ENCODE data around the gene LETMD1. TPM values are rescaled to one million over a fixed set of nuclear protein-coding genes. Genes with fewer than 3 reads are reported as not detected.
A peak's percentile ranks its signal among the peaks of the same experiment; 100 is the strongest.

LETMD1 gene
- total and polyA plus RNA-seq, 2 experiments from 2014 or later, result 16.3 to 29.8 TPM

DNA sequence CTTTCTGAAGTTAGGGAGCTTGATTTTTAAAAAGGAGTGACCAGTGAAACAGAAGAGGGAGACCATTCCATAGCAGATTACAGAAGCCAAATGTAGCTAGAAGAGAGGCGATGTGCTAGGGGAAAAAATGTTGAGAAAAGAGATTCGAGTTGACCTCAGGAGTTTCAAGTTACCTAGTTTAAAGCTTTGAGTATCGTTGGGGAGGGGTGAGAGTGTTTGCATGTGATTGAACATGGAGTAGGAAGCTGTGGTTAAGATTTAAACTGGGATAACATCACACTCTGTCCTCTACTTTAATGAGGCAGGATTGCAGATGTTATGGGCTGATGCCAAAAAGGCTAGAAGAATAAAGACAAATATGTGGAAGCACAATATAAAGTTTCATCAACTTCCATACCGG is 3.7 kb downstream of the LETMD1 start:
- peaks cover 23% of the 10 kb centered on the region for H3K36me3 ChIP-seq (ENCODE audit: low read depth)

DNA sequence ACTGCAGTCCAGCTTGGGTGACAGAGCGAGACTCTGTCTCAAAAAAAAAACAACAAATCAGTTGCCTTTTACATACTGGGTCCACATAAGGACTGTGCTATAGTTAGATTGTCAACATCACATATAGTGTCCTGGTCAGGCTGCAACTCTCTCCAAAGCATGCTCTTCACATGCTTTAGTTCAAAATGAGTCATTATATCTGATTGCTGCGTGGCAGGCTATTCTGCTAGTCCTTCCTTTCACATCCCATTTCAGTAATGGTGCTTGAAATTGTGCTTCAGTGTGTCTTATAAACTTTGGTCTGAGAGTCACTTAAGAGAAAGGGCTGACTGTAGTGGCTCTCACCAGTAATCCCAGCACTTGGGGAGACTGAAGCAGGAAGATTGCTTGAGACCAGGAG is 6.9 kb downstream of the LETMD1 start:
- Histone ChIP-seq H3F3A (ENCODE audit: insufficient read depth) (peaks cover 29% of the 10 kb centered on the region; the same call in 1 of the 2 replicates), H3K4me3 (no peak overlapping the region), H3K4me2 (ENCODE audit: unreplicated experiment) (no peak overlapping the region), H3K9ac (no peak overlapping the region), H2AFZ (no peak overlapping the region), H3K4me1 (ENCODE audit: insufficient read depth) (no peaks in the 10 kb centered on the region), H3K27me3 (replicated peaks; ENCODE audit: insufficient read depth) (no peaks in the 10 kb centered on the region), H3K27ac (no peak overlapping the region), H4K20me1 (ENCODE audit: insufficient read depth) (no peaks in the 10 kb centered on the region), H3K9me2 (ENCODE audit: insufficient read depth) (no peaks in the 10 kb centered on the region), H3K79me2 (ENCODE audit: insufficient read depth) (peaks cover 12% of the 10 kb centered on the region), H3K36me3 (ENCODE audit: low read depth) (peaks cover 35% of the 10 kb centered on the region), H3K9me3 (ENCODE audit: low read depth) (no peaks in the 10 kb centered on the region)
- 92 to 95% methylated on average over 1 to 2 of the region's 2 CpGs for WGBS, 2 experiments (ENCODE audit: low coverage in 1 of 2, low lambda C conversion rate in 2 of 2, missing lambda C conversion rate in 2 of 2)
- in situ Hi-C loops (cut with MboI), result no loop called here
- DNase-seq, result no peak
- no peak for TF ChIP-seq EZH2 (IDR thresholded peaks at IDR 0.05; ENCODE audit: insufficient read depth, poor library complexity, severe bottlenecking)
- no peak for TF ChIP-seq EZH2phosphoT487 (IDR thresholded peaks at IDR 0.05; ENCODE audit: insufficient read depth, low read depth)

More for the DNA sequence above, 3.7 kb downstream of the LETMD1 start:
- no peak overlapping the region for H3K9ac ChIP-seq
- in situ Hi-C loops (cut with MboI), result no loop called here
- TF ChIP-seq EZH2phosphoT487 (IDR thresholded peaks at IDR 0.05; ENCODE audit: insufficient read depth, low read depth), result no peak
- TF ChIP-seq EZH2 (IDR thresholded peaks at IDR 0.05; ENCODE audit: insufficient read depth, poor library complexity, severe bottlenecking), result no peak
- H3K27ac ChIP-seq, result no peak overlapping the region
- H3K4me2 ChIP-seq (ENCODE audit: unreplicated experiment), result no peak overlapping the region
- peaks cover 20% of the 10 kb centered on the region for H3K4me1 ChIP-seq (ENCODE audit: insufficient read depth)
- H4K20me1 ChIP-seq (ENCODE audit: insufficient read depth), result no peaks in the 10 kb centered on the region
- no peak overlapping the region for H3K4me3 ChIP-seq
- no peaks in the 10 kb centered on the region for H3K27me3 ChIP-seq (replicated peaks; ENCODE audit: insufficient read depth)
- H3K9me3 ChIP-seq (ENCODE audit: low read depth), result no peaks in the 10 kb centered on the region
- WGBS, 2 experiments (ENCODE audit: low coverage in 1 of 2, low lambda C conversion rate in 2 of 2, missing lambda C conversion rate in 2 of 2), result 75 to 79% methylated on average over 4 of the region's 4 CpGs
- H3F3A ChIP-seq (ENCODE audit: insufficient read depth), result peaks cover 18% of the 10 kb centered on the region; the same call in 1 of the 2 replicates
- H3K79me2 ChIP-seq (ENCODE audit: insufficient read depth), result peaks cover 31% of the 10 kb centered on the region
- H2AFZ ChIP-seq, result no peak overlapping the region
- no peaks in the 10 kb centered on the region for H3K9me2 ChIP-seq (ENCODE audit: insufficient read depth)
- DNase-seq, result no peak

DNA sequence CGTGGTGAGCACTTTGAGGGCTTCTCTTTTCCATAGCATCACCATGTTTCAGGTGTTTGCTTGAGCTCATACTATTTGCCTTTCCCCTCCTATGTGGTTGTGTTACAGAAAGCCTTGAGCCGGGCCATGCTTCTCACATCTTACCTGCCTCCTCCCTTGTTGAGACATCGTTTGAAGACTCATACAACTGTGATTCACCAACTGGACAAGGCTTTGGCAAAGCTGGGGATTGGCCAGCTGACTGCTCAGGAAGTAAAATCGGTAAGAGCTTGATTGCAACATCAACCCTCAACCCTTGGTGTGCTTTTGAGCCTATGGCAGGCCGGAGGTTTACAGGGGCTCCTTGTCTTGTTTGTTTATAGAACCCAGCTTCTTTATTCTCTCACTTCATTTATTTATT is 8.1 kb downstream of the LETMD1 start:
- no peak overlapping the region for H3K4me3 ChIP-seq
- H3K9ac ChIP-seq, result no peak overlapping the region
- TF ChIP-seq EZH2phosphoT487 (IDR thresholded peaks at IDR 0.05; ENCODE audit: insufficient read depth, low read depth), result no peak
- no peak for TF ChIP-seq EZH2 (IDR thresholded peaks at IDR 0.05; ENCODE audit: insufficient read depth, poor library complexity, severe bottlenecking)
- no peaks in the 10 kb centered on the region for H3K27me3 ChIP-seq (replicated peaks; ENCODE audit: insufficient read depth)
- peaks cover 39% of the 10 kb centered on the region for H3K36me3 ChIP-seq (ENCODE audit: low read depth)
- in situ Hi-C loops (cut with MboI), result no loop called here
- peak; percentile 93 for DNase-seq
- H4K20me1 ChIP-seq (ENCODE audit: insufficient read depth), result no peaks in the 10 kb centered on the region
- H3K9me3 ChIP-seq (ENCODE audit: low read depth), result no peaks in the 10 kb centered on the region
- no peaks in the 10 kb centered on the region for H3K9me2 ChIP-seq (ENCODE audit: insufficient read depth)
- H3K27ac ChIP-seq, result no peak overlapping the region
- H3K4me1 ChIP-seq (ENCODE audit: insufficient read depth), result no peaks in the 10 kb centered on the region
- H3K4me2 ChIP-seq (ENCODE audit: unreplicated experiment), result no peak overlapping the region
- 28 to 35% methylated on average over 5 of the region's 5 CpGs for WGBS, 2 experiments (ENCODE audit: low coverage in 1 of 2, low lambda C conversion rate in 2 of 2, missing lambda C conversion rate in 2 of 2)
- no peak overlapping the region for H2AFZ ChIP-seq
- peaks cover 35% of the 10 kb centered on the region; the same call in 1 of the 2 replicates for H3F3A ChIP-seq (ENCODE audit: insufficient read depth)
- H3K79me2 ChIP-seq (ENCODE audit: insufficient read depth), result no peaks in the 10 kb centered on the region

- no peak overlapping the region for H3K9ac ChIP-seq
- no peak overlapping the region for H3K27ac ChIP-seq
- TF ChIP-seq EZH2 (IDR thresholded peaks at IDR 0.05; ENCODE audit: insufficient read depth, poor library complexity, severe bottlenecking), result no peak
- TF ChIP-seq EZH2phosphoT487 (IDR thresholded peaks at IDR 0.05; ENCODE audit: insufficient read depth, low read depth), result no peak
- no peaks in the 10 kb centered on the region for H4K20me1 ChIP-seq (ENCODE audit: insufficient read depth)
- H3K4me2 ChIP-seq (ENCODE audit: unreplicated experiment), result no peak overlapping the region
- 77 to 80% methylated on average over 7 of the region's 7 CpGs for WGBS, 2 experiments (ENCODE audit: low coverage in 1 of 2, low lambda C conversion rate in 2 of 2, missing lambda C conversion rate in 2 of 2)
- H3K9me3 ChIP-seq (ENCODE audit: low read depth), result no peaks in the 10 kb centered on the region
- H3K79me2 ChIP-seq (ENCODE audit: insufficient read depth), result no peaks in the 10 kb centered on the region
- H3K9me2 ChIP-seq (ENCODE audit: insufficient read depth), result no peaks in the 10 kb centered on the region
- no peak overlapping the region for H3K4me3 ChIP-seq
- no peak overlapping the region for H2AFZ ChIP-seq
- no peaks in the 10 kb centered on the region for H3K27me3 ChIP-seq (replicated peaks; ENCODE audit: insufficient read depth)
- in situ Hi-C loops (cut with MboI), result no loop called here
- no peaks in the 10 kb centered on the region for H3K4me1 ChIP-seq (ENCODE audit: insufficient read depth)
- H3F3A ChIP-seq (ENCODE audit: insufficient read depth), result peaks cover 50% of the 10 kb centered on the region
- DNase-seq, result no peak
- peaks cover 54% of the 10 kb centered on the region for H3K36me3 ChIP-seq (ENCODE audit: low read depth)
Measured at GRCh38 chr12:51059086-51059485, 11.0 kb downstream of the LETMD1 start.

Measured in GM23248 (cell line).